ENCODE data around the gene MED27. TPM values are rescaled to one million over a fixed set of nuclear protein-coding genes. Genes with fewer than 3 reads are reported as not detected.
A peak's percentile ranks its signal among the peaks of the same experiment; 100 is the strongest.

Gene MED27
- total and polyA plus RNA-seq, 8 donors = 0.87 to 21.9 (median 12.7) TPM

GRCh38 chr9:131840220-131840619 is 239.4 kb downstream of the MED27 start:
- 76 to 86% (median 84%) methylated on average over 5 to 8 of the region's 8 CpGs for WGBS, 5 donors
- Histone ChIP-seq H3K4me1 (peaks cover 0 to 5% (median 2%) of the 10 kb centered on the region in 4 donors), H3K27ac (no peak overlapping the region), H3K4me3 (no peak overlapping the region), H3K27me3 (peaks cover 3 to 50% (median 8%) of the 10 kb centered on the region in 3 donors), H3K36me3 (no peaks in the 10 kb centered on the region), H3K9me3 (no peaks in the 10 kb centered on the region)
- no peak for DNase-seq
- TF ChIP-seq POLR2A (IDR thresholded peaks at IDR 0.05) (no peak), EP300 (IDR thresholded peaks at IDR 0.05) (no peak), POLR2AphosphoS5 (IDR thresholded peaks at IDR 0.05) (no peak)
- TF ChIP-seq, protein P1, sequence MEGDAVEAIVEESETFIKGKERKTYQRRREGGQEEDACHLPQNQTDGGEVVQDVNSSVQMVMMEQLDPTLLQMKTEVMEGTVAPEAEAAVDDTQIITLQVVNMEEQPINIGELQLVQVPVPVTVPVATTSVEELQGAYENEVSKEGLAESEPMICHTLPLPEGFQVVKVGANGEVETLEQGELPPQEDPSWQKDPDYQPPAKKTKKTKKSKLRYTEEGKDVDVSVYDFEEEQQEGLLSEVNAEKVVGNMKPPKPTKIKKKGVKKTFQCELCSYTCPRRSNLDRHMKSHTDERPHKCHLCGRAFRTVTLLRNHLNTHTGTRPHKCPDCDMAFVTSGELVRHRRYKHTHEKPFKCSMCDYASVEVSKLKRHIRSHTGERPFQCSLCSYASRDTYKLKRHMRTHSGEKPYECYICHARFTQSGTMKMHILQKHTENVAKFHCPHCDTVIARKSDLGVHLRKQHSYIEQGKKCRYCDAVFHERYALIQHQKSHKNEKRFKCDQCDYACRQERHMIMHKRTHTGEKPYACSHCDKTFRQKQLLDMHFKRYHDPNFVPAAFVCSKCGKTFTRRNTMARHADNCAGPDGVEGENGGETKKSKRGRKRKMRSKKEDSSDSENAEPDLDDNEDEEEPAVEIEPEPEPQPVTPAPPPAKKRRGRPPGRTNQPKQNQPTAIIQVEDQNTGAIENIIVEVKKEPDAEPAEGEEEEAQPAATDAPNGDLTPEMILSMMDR (IDR thresholded peaks at IDR 0.05) = no peak
- intact Hi-C loops (cut with DNase I; ENCODE audit: low total_unique reads) = no loop called here

DNA sequence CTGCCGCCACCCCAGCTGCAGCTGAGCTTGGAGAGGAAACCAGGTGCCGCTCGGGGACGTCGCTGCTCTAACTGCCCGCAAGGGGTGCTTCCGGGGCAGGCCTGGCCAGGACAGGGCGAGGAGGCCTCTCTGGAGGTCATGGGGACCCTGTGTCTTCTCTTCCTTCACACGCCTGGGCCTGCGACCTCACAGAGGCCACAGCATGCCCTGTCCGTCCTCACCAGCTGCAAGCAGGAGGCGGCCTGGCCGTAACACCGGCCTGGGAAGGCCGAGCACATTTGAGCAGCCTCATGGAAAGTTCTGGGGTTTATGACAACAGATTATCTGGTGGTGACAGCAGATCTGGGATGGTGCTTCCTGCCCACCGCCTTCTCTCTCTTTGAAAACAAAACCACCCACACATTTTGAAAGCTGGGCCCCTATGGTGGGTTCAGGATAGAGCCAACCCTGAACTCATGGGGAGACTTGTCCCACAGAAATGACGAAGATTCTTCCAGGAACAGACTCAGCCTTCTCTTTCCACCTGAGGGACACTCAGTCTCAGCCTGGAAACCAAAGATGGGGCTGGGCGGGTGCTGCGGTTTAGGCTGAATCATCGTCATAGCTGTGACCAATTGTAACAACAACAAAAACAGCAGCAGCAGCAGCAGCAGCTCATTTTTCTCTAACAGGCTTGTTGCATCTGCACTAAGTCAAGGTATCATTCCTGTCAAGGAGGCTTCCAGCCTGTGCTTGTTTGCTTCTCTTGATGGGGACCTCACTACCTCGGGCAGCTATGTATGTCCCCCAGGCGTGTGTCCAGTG is 240.2 kb downstream of the MED27 start:
- Histone ChIP-seq H3K9me3 (peaks cover under 1 to 3% (median 2%) of the 10 kb centered on the region in 4 donors), H3K4me1 (peaks cover 0 to 10% (median 3%) of the 10 kb centered on the region in 4 donors), H3K27me3 (peaks cover 3 to 53% (median 10%) of the 10 kb centered on the region in 3 donors), H3K4me3 (no peak overlapping the region), H3K27ac (peak overlapping the region in 1 of 5 donors; percentile 34), H3K36me3 (no peaks in the 10 kb centered on the region)
- peak in 1 of 2 donors; percentile 29 for DNase-seq
- WGBS, 5 donors = 76 to 86% (median 78%) methylated on average over 16 to 22 of the region's 22 CpGs
- TF ChIP-seq EP300 (IDR thresholded peaks at IDR 0.05) = no peak
- TF ChIP-seq, protein P1 (IDR thresholded peaks at IDR 0.05) = no peak
- TF ChIP-seq POLR2AphosphoS5 (IDR thresholded peaks at IDR 0.05) = no peak
- no peak for TF ChIP-seq POLR2A (IDR thresholded peaks at IDR 0.05)
- intact Hi-C loops (cut with DNase I; ENCODE audit: low total_unique reads) = no loop called here

DNA sequence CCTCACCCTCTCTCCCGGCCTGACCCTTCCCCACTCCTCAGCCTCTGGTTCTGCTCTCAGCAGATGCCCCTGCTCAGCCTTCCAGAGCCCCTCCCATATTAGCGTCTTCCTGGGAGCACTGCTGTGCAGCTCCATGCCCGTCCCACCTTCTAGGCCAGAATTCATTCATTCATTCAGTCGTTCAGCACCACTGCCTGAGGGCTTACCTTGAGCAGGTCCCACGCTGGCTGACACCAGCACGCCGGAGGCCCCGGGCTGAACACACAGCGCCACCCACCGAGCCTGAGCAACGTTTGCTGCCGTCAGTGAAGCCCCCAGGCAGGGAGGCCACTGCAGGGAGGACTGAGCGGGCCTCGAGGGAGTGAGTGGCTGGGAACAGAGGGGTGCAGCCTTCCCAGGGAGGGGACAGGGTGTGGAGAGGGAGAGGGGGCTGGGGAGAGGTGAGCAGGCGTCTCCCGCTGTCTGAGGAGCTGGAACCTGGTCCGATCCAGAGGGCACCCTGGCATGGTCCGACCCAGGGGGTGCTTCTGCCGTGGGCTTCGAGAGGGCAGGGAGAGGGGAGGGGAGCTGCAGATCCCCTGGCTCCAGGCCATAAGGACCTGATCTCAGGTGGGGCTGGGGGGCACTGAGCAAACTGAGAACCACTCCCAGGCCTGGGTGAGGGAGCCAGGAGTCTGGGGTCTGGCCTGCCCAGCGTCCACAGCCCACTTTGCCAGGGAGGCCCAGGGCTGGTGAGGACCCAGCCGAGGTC is 241.0 kb downstream of the MED27 start:
- DNase-seq = no peak
- WGBS, 5 donors = 57 to 69% (median 61%) methylated on average over 20 to 22 of the region's 22 CpGs
- Histone ChIP-seq H3K9me3 (peaks cover 9 to 11% (median 9%) of the 10 kb centered on the region in 4 donors), H3K4me3 (no peak overlapping the region), H3K4me1 (peaks cover 0 to 10% (median 3%) of the 10 kb centered on the region in 4 donors), H3K36me3 (no peaks in the 10 kb centered on the region), H3K27ac (peak overlapping the region in 1 of 5 donors; percentile 34), H3K27me3 (peaks cover 3 to 55% (median 16%) of the 10 kb centered on the region in 3 donors)
- TF ChIP-seq, protein P1 (IDR thresholded peaks at IDR 0.05) = no peak
- TF ChIP-seq POLR2AphosphoS5 (IDR thresholded peaks at IDR 0.05) = no peak
- TF ChIP-seq EP300 (IDR thresholded peaks at IDR 0.05) = no peak
- TF ChIP-seq POLR2A (IDR thresholded peaks at IDR 0.05) = no peak
- intact Hi-C loops (cut with DNase I; ENCODE audit: low total_unique reads) = no loop called here

DNA sequence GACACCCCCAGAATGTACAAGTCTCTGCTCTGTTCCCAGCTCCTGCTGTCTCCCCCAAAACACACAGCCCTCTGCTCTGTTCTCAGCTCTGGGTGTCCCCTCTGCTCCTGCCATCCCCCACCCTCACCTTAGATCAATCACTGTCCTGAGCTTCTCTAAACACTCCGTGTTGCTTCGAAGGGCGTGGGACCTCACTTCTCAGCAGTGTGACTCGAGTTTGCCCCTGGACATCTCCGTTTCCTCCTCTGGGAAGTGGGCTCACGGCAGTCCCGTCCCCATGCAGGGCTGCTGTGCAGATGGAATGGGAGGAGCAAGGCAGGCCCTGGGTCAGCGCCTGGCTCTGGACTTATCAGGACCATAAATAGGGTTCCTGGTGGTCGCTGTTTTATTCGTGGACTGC is 241.8 kb downstream of the MED27 start:
- peaks cover 0 to 10% (median 3%) of the 10 kb centered on the region in 4 donors for H3K4me1 ChIP-seq
- TF ChIP-seq POLR2AphosphoS5 (IDR thresholded peaks at IDR 0.05) = no peak
- no peak for TF ChIP-seq EP300 (IDR thresholded peaks at IDR 0.05)
- H3K4me3 ChIP-seq = no peak overlapping the region
- H3K27ac ChIP-seq = no peak overlapping the region
- 40 to 53% (median 50%) methylated on average over 10 of the region's 10 CpGs for WGBS, 5 donors
- no peaks in the 10 kb centered on the region for H3K36me3 ChIP-seq
- DNase-seq = no peak
- H3K27me3 ChIP-seq = peaks cover 1 to 55% (median 18%) of the 10 kb centered on the region in 3 donors
- intact Hi-C loops (cut with DNase I; ENCODE audit: low total_unique reads) = no loop called here
- H3K9me3 ChIP-seq = peaks cover 13 to 19% (median 16%) of the 10 kb centered on the region in 4 donors
